T47D (cell line): ENCODE data around the gene PACS1.

Source experiments
- DNase-seq, 2 experiments: peaks; one replicate each; pipeline versions ENCODE4 v3.0.0 to v3.0.0-alpha.2; 2011 to 2012; ENCODE audit warnings: low read depth in 1 of 2, low spot score in 1 of 2
- JUND ChIP-seq: IDR thresholded peaks from 2 replicates; pipeline ENCODE4 v1.6.1; 2012; ENCODE audit warnings: low read depth
- in situ Hi-C: cut with HindIII; loops from 2 replicates; pipeline ENCODE4 v1.10.0; 2016; ENCODE audit warnings: low sequenced_read_pairs, low pct_unique_long_range_greater_than_20kb

Gene PACS1

DNA sequence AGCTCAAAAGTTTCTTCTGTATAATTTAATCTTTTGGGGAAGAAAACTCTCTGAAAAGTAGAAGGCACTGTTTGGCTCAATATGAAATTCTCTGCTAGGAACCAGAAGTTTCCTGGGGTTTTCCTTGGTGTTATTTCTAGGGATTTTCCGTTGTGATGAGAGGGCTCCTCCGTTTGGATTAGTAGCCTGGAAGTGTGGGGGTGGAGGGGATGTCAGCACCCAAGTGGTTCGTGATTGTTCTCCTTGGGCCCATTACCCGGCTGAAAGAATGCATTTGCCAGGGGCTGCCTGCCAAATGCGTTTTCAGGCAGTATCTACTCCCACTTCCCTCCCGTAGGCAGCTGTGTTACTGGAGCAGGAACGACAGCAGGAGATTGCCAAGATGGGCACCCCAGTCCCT lies 13.6 kb upstream of the PACS1 start:
- no peak for DNase-seq
- in situ Hi-C loops = no loop called here
- TF ChIP-seq JUND = no peak

DNA sequence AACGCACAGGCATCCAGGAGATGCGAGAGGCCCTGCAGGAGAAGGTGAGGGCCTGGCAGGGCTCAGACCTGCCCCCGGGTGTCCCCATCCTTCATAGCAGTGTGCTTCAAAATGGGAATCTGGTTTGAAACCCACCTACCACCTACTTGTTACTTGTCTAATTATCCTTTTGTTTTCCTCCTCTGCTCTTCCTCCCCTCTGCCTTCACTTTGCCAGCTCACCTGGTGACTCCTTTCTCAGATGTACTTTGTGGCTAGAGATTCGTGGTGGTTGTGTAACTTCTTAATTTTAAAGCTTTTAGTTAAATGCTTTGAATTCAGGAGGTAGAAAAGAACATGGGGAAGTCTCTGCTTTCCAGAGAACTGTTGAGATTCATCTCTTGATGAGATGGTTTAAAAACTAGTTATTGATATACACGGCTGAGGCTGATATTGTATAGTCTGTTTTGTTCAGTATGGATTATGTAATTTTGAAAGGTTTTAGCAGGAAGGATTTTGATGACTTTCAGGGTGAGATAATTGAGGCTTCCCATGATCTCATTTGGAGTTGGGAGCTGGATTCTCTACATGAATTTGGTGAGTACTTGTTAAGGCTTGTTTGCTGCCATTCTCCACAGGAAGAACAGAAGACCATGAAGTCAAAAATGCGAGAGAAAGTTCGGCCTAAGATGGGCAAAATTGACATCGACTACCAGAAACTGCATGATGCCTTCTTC lies 9.9 kb upstream of the PACS1 start:
- no peak for TF ChIP-seq JUND
- no peak for DNase-seq
- in situ Hi-C loops = no loop called here

DNA sequence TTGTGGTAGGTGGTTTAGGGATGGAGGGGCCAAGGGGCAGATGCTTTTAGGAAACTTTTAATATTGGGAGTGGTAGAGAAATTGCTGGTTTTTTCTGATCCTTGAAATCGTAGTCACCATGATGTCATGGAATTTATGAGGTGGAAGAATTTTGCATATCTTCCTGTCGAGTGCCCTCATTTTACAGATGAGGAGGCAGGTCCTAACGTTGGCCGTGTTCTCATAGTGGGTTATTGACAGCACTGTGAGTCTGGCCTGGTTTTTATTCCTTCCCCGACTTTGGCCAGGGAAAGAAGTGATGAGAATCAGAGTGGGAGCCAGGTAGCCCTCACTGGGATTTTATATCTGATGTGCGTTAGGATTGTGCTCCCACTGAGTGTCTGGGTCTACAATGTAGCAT lies 8.8 kb upstream of the PACS1 start:
- in situ Hi-C loops = no loop called here
- no peak for TF ChIP-seq JUND

DNA sequence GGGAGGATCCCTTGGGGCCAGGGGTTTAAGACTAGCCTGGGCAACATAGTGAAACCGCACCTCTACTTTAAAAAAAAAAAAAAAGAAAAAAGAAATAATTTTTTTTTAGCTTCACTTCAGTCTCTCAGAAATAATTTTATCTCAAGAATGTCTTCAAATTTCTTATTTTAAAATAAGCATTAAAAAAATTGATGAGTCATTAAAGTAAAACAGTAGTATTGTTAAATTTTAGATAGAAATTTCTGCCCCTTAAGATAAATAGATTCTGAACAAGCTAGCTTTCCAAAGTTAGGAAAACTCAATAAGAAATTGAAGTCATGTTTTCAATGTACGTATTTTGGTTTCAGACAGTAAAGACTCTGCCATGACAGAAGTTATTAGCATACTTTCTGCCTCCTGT lies 7.7 kb upstream of the PACS1 start:
- no peak for TF ChIP-seq JUND

More for the DNA sequence above, 8.8 kb upstream of the PACS1 start:
- DNase-seq = no peak

DNA sequence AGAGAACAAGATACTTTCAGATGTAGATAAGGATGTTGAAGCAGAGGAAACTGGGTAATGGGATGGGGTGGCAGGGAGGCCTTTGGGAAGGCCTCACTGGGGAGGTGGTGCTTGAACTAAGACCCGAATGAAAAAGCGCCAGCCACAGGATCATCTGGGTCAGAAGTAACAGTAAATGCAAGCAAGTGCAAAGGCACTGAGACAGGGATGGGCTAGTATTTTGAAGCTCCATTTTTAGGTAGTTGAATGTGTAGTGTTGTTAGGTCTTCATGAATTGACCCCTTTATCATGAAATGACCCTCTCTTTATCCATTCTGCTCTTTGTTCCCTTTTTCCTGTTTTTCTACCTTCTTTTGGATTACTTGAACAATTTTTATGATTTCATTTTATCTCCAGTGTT lies 6.2 kb upstream of the PACS1 start:
- no peak for TF ChIP-seq JUND
- in situ Hi-C loops = no loop called here
- DNase-seq = no peak

More for the DNA sequence above, 7.7 kb upstream of the PACS1 start:
- in situ Hi-C loops = no loop called here
- DNase-seq = no peak

DNA sequence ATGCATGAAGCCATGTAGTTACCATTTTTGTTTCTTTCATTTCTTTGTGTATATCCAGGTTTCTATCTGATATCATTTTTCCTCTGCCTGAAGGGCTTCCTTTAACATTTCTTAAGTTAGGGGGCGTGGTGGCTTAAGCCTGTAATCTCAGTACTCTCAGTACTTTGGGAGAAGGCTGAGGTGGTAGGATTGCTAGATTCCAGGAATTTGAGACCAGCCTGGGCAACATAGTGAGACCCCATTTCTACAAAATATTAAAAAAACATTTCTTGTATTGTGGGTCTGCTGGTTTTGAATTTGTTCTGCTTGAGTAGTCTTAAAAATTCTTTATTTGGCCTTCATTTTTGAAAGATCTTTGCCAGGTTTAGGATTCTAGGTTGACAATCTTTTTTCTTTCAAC lies 5.5 kb upstream of the PACS1 start:
- no peak for DNase-seq
- in situ Hi-C loops = no loop called here
- no peak for TF ChIP-seq JUND

DNA sequence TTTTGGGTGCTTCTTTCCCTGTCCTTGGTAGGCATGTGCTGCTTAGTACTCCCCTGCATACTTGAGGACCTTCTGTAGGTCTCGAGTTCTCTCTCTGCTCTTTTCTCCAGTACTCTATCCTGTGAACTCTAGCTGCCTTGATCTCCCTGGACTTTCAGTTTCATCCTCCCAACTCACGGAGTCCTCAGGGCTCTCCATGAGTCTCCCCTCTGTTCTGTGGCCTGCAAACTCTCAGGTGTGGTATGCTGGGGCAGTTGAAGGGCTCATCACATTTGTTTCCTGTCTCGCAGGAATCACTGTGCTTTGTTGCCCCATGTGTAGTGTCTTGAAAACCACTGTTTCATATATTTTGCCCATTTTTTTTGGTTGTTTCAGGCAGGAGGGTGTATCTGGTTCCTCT lies 3.3 kb upstream of the PACS1 start:
- in situ Hi-C loops = no loop called here
- no peak for DNase-seq
- no peak for TF ChIP-seq JUND

DNA sequence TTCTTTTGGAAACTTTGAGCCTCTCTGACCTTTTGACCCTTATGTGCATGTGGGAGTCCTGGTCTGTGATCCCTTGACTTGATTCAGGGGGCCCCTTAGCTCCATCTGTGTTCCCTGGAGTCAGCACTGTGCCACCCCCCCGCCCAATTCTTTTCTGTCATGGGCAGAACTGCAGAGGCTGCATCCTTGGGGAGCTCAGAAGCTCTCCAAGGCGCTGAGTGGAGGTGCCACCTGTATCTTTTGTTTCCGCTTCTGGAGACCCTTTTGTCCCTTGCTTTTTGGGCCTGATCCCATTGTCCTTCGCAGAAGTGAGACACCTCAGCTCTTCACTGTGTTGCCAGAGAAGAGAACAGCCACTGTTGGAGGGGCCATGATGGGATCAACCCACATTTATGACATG lies 2.4 kb upstream of the PACS1 start:
- TF ChIP-seq JUND = no peak
- no peak for DNase-seq
- in situ Hi-C loops = no loop called here

DNA sequence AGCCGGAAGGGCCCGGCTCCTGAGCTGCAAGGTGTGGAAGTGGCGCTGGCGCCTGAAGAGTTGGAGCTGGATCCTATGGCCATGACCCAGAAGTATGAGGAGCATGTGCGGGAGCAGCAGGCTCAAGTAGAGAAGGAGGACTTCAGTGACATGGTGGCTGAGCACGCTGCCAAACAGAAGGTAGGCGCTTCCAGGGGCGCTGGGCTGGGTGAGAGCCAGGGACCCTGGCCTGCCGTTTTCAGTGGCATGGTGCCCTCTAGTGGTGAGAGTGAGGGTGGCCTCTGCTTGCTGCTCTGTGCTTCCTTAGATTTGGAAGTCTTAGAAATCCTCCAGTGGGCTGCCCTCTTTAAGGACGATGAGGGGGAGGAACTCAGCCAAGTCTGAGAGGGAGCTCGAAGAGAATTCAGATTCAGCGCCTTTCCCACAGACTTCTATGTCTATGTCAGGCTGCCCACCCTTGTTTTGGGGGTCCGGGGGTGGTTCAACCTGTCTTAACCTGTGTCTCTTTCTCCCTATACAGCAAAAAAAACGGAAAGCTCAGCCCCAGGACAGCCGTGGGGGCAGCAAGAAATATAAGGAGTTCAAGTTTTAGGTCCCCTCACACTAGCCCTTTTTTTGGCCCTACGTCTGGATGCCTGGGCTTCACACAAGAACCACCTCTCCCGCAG lies 1.8 kb upstream of the PACS1 start:
- TF ChIP-seq JUND = no peak
- in situ Hi-C loops = no loop called here
- peak in 1 of 2 experiments; percentile 81 for DNase-seq

DNA sequence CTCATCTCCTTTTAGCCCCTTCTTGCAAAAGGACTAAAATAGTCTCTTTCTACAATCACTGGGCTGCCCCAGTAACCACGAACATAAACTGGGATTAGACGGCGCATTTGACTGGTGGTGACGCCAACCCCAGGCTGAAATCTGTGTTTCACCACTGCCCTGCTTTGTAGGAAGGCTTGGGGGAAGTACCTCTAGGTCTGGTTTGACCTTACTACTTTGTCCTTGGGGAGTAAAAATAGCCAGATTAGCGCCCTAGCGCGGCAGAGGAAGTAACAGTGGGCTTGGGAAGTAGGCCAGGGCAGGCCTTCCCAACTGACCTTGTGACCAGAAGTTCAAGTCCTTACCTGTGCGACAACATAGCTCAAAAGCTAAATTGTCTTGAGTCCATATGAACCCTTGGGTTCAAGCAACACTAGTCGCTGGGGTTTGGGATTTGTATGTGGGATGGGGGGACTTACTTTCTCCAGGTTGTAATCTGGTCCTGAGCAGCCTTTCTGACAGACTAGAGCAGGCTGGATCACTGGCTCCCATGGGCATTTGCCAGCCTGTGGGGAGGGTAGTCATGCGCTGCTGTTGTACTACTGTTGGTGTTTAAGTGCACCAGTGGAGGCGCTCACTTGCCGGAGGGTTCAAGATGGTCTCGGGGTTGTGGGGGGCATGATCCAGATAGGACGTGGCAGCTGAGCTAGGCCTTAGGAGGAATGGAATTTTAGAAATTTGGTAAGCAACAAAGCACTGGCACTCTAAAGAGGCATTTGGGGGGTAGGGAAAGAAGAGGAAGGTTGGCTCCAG lies 953 bp upstream of the PACS1 start:
- in situ Hi-C loops = no loop called here
- TF ChIP-seq JUND = no peak
- DNase-seq = peak in 1 of 2 experiments; percentile 50

DNA sequence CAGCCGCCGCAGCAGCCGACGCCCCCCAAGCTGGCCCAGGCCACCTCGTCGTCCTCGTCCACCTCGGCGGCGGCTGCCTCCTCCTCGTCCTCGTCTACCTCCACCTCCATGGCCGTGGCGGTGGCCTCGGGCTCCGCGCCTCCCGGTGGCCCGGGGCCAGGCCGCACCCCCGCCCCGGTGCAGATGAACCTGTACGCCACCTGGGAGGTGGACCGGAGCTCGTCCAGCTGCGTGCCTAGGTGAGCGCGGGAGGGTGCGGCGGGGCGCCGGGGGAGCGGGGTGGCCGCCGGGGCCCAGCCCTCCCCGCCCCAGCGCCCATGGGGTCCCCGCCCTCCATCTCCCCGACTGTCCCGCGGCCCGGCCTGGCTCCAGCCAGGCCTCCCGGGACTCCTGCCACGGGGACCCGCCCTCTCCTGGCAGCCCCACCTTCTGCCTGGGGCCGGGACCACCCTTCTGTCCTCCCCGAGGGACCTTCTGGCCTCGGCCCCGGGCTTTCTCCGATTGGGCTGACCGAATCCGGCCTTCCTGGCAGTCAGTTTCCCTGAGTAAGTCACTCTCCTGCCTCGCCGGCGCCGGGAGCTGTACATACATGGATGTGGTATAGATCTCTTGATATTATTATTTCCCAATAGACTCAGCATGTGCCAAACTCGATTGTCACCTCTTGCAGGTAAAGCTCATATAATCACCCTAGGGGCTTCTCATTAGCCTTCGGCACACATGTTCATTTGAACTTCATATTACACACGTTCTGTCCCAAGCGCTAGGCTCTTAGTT lies 720 bp downstream of the PACS1 start:
- peak in 1 of 2 experiments; percentile 73 for DNase-seq
- no peak for TF ChIP-seq JUND
- in situ Hi-C loops = no loop called here

DNA sequence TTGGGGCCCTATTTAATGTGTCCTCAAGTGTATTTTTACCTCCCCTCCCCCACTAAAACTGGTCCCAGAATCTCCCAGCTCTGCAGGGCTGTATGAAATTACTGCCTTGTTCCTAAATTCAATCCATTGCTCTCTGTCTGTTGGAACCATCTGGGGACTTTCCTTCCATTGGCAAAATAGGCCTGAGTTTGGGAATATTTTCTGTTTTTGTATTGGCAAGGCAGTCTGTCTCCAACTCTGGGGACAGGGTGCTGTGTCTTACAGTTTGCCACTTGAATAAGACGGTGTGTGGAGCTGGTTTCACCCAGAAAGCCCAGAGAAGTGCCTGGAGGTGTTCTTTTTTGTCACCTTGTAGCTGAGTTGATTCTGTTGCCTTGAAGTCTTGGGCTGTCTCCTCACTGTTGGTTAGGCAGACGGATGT lies 1.3 kb downstream of the PACS1 start:
- in situ Hi-C loops = no loop called here
- no peak for TF ChIP-seq JUND
- no peak for DNase-seq
